ENCODE data around the gene PRRT4.

Gene PRRT4

GRCh38 chr7:128374041-128374440, 12.6 kb upstream of the PRRT4 start:
- no peak for TF ChIP-seq CTCF (IDR thresholded peaks at IDR 0.05; ENCODE audit: insufficient read depth, low read length, poor library complexity, severe bottlenecking)
- Histone ChIP-seq H3K27me3 (replicated peaks; ENCODE audit: control insufficient read depth, insufficient read depth, low read length) (no peaks in the 10 kb centered on the region; the same call in 1 of the 2 replicates), H3K4me3 (replicated peaks; ENCODE audit: low read depth, low read length) (no peak overlapping the region), H3K36me3 (ENCODE audit: control insufficient read depth, insufficient read depth, low read length) (no peaks in the 10 kb centered on the region)
- no peak for DNase-seq (ENCODE audit: extremely low read depth, insufficient read length)

- H3K4me3 ChIP-seq (replicated peaks; ENCODE audit: low read depth, low read length), result no peak overlapping the region
- no peak for DNase-seq (ENCODE audit: extremely low read depth, insufficient read length)
- no peak for TF ChIP-seq CTCF (IDR thresholded peaks at IDR 0.05; ENCODE audit: insufficient read depth, low read length, poor library complexity, severe bottlenecking)
- H3K36me3 ChIP-seq (ENCODE audit: control insufficient read depth, insufficient read depth, low read length), result no peaks in the 10 kb centered on the region
- H3K27me3 ChIP-seq (replicated peaks; ENCODE audit: control insufficient read depth, insufficient read depth, low read length), result no peaks in the 10 kb centered on the region; the same call in 1 of the 2 replicates
These were observed 12.1 kb upstream of the PRRT4 start for GRCh38 chr7:128373606-128374005.

GRCh38 chr7:128370491-128370890, 9.0 kb upstream of the PRRT4 start:
- no peak for TF ChIP-seq CTCF (IDR thresholded peaks at IDR 0.05; ENCODE audit: insufficient read depth, low read length, poor library complexity, severe bottlenecking)
- H3K36me3 ChIP-seq (ENCODE audit: control insufficient read depth, insufficient read depth, low read length), result no peaks in the 10 kb centered on the region
- no peak for DNase-seq (ENCODE audit: extremely low read depth, insufficient read length)
- H3K27me3 ChIP-seq (replicated peaks; ENCODE audit: control insufficient read depth, insufficient read depth, low read length), result no peaks in the 10 kb centered on the region
- H3K4me3 ChIP-seq (replicated peaks; ENCODE audit: low read depth, low read length), result no peak overlapping the region

- H3K27me3 ChIP-seq (replicated peaks; ENCODE audit: control insufficient read depth, insufficient read depth, low read length), result no peaks in the 10 kb centered on the region
- TF ChIP-seq CTCF (IDR thresholded peaks at IDR 0.05; ENCODE audit: insufficient read depth, low read length, poor library complexity, severe bottlenecking), result no peak
- H3K4me3 ChIP-seq (replicated peaks; ENCODE audit: low read depth, low read length), result no peak overlapping the region
- no peaks in the 10 kb centered on the region for H3K36me3 ChIP-seq (ENCODE audit: control insufficient read depth, insufficient read depth, low read length)
- DNase-seq (ENCODE audit: extremely low read depth, insufficient read length), result no peak
These were observed 5.5 kb upstream of the PRRT4 start for GRCh38 chr7:128366986-128367385.

- no peaks in the 10 kb centered on the region for H3K36me3 ChIP-seq (ENCODE audit: control insufficient read depth, insufficient read depth, low read length)
- TF ChIP-seq CTCF (IDR thresholded peaks at IDR 0.05; ENCODE audit: insufficient read depth, low read length, poor library complexity, severe bottlenecking), result no peak
- DNase-seq (ENCODE audit: extremely low read depth, insufficient read length), result no peak
- H3K4me3 ChIP-seq (replicated peaks; ENCODE audit: low read depth, low read length), result no peak overlapping the region
- H3K27me3 ChIP-seq (replicated peaks; ENCODE audit: control insufficient read depth, insufficient read depth, low read length), result no peaks in the 10 kb centered on the region; the same call in 1 of the 2 replicates
These were observed 4.8 kb upstream of the PRRT4 start for GRCh38 chr7:128366300-128366699.

GRCh38 chr7:128365432-128365831, 3.9 kb upstream of the PRRT4 start:
- DNase-seq (ENCODE audit: extremely low read depth, insufficient read length), result no peak
- no peak for TF ChIP-seq CTCF (IDR thresholded peaks at IDR 0.05; ENCODE audit: insufficient read depth, low read length, poor library complexity, severe bottlenecking)
- no peak overlapping the region for H3K4me3 ChIP-seq (replicated peaks; ENCODE audit: low read depth, low read length)
- H3K36me3 ChIP-seq (ENCODE audit: control insufficient read depth, insufficient read depth, low read length), result no peaks in the 10 kb centered on the region
- no peaks in the 10 kb centered on the region; the same call in 1 of the 2 replicates for H3K27me3 ChIP-seq (replicated peaks; ENCODE audit: control insufficient read depth, insufficient read depth, low read length)

All from GM06990 (cell line).